ENCODE data around the gene TMEM170A. TPM values are rescaled to one million over a fixed set of nuclear protein-coding genes. Genes with fewer than 3 reads are reported as not detected.
"Not testable (repeated sequence)": the region's sequence is repeated elsewhere in the genome, so short reads cannot be mapped to it uniquely, and the experiment has no call there.

Gene TMEM170A
- total and polyA plus RNA-seq, 3 donors from 2014 or later = 42.2 to 54.2 (median 44.3) TPM

DNA sequence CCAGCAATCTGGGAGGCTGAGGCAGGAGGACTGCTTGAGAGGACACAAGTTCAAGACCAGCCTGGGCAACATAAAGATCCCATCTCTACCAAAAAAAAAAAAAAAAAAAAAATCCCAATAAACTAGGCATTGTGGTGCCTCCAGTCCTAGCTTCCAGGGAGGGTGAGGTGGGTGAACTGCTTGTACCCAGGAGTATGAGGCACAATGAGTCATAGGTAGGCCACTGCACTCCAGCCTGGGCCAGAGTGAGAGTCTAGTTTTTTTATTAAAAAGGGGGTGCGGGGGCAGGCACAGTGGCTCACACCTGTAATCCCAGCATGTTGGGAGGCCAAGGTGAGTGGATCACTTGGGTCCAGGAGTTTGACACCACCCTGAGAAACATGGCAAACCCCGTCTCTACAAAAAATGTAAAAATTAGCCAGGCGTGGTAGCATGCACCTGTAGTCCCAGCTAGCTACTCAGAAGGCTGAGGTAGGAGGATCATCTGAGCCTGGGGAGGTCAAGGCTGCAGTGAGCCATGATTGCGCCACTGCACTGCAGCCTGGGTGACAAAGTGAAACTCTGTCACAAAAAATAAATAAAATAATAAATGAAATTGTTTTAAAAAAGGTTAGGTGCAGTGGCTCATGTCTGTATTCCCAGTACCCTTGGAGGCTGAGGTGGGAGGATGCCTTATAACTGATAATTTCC is 38.6 kb upstream of the TMEM170A start:
- Histone ChIP-seq H3K36me3 (ENCODE audit: low read depth, missing control alignments) (no peaks in the 10 kb centered on the region), H3K9me3 (no peaks in the 10 kb centered on the region), H3K27ac (no peak overlapping the region), H3K4me3 (no peak overlapping the region), H3K4me1 (no peaks in the 10 kb centered on the region), H3K27me3 (no peaks in the 10 kb centered on the region)
- TF ChIP-seq CTCF (IDR thresholded peaks at IDR 0.05) (no peak), POLR2A (IDR thresholded peaks at IDR 0.05) (no peak)
- DNase-seq = no peak
- intact Hi-C loops (cut with DNase I; ENCODE audit: low total_unique reads) = no loop called here
- 93 to 96% methylated on average over 4 of the region's 4 CpGs for WGBS, 2 donors

DNA sequence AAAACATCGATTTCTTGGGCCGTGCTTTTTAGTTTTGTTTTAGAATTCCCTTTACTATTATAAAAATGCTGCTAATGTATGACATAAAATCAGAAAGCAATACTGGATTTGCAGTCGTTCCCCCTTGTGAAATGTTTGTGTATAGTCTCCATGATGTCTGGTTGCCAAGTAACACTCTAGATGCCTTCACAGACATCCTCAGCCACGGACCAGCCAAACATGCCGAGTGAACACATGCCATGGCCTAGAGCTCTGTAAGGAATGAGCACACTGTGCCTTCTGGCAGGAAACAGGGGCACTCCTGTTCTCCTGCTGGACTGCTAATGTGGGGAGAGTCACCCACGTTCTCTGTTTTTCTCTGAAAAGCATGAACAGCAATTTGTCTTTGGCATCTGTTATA is 37.3 kb upstream of the TMEM170A start:
- H3K36me3 ChIP-seq (ENCODE audit: low read depth, missing control alignments); intact Hi-C loops (cut with DNase I; ENCODE audit: low total_unique reads); H3K27me3 ChIP-seq; H3K4me3 ChIP-seq; H3K4me1 ChIP-seq; H3K9me3 ChIP-seq; DNase-seq; H3K27ac ChIP-seq: not testable (repeated sequence)
- 56 to 63% methylated on average over 6 of the region's 6 CpGs for WGBS, 2 donors

DNA sequence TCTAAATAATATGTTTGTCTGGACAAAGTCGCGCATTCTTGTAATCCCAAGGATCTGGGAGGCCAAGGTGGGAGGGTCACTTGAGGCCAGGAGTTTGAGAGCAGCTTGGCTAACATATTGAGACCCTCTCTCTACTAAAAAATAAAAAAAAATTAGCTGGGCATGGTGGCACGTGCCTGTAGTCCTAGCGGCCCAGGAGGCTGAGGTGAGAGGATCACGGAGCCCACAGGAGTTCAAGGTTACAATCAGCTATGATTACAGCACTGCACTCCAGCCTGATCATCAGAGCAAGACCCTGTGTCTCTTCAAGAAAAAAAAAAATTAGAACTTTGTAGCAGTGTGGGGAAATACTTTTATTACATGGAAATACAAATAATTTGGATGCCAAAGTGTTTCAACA is 36.9 kb upstream of the TMEM170A start:
- WGBS, 2 donors = 50 to 77% methylated on average over 5 of the region's 5 CpGs
- H3K36me3 ChIP-seq (ENCODE audit: low read depth, missing control alignments) = no peaks in the 10 kb centered on the region
- H3K27me3 ChIP-seq = no peaks in the 10 kb centered on the region
- intact Hi-C loops (cut with DNase I; ENCODE audit: low total_unique reads) = no loop called here
- H3K27ac ChIP-seq = no peak overlapping the region
- DNase-seq = no peak
- no peaks in the 10 kb centered on the region for H3K9me3 ChIP-seq
- no peaks in the 10 kb centered on the region for H3K4me1 ChIP-seq
- H3K4me3 ChIP-seq = no peak overlapping the region
- no peak for TF ChIP-seq CTCF (IDR thresholded peaks at IDR 0.05)
- TF ChIP-seq POLR2A (IDR thresholded peaks at IDR 0.05) = no peak

DNA sequence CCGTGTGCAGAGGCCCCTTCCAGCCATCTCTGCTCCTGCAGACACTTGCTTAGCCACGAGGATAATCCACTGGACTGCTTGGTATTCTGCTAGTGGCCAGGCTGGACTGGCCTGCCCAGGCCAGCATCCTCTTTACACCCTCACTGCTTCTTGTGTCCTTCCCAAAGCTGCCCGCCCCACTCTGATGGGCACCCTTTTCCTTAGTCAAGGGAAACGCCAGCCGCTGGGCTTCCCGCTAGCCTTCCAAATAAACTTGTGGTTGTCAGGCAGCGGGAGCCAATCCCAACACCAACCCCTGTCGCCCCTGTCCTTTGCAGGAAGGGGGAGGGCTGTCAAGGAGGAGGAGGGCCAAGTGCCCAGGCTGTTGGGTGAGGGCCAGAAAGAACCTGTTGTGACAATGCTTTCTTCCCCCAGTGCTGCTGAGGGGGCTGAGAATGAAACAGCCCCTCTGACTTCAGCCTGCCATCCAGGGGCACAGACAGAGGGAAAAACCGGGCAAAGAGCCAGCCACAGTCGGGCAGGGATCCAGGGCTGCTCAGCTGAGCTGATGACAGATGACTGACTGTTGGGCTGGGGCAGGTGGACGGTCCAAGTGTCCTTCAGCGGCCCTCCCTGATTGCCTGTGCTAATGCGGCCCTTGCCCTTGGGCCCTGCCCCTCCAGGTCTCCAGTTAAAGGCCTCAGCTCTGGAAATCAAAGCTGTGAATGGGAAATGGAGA is 34.3 kb upstream of the TMEM170A start:
- H3K4me3 ChIP-seq; H3K4me1 ChIP-seq; H3K9me3 ChIP-seq; H3K27ac ChIP-seq; intact Hi-C loops (cut with DNase I; ENCODE audit: low total_unique reads); H3K27me3 ChIP-seq; H3K36me3 ChIP-seq (ENCODE audit: low read depth, missing control alignments): not testable (repeated sequence)
- WGBS, 2 donors = 33 to 35% methylated on average over 2 to 12 of the region's 13 CpGs
- DNase-seq = peak; percentile 80

- TF ChIP-seq POLR2A (IDR thresholded peaks at IDR 0.05) (no peak), CTCF (IDR thresholded peaks at IDR 0.05) (no peak)
- no peak for DNase-seq
- Histone ChIP-seq H3K27me3 (no peaks in the 10 kb centered on the region), H3K27ac (no peak overlapping the region), H3K9me3 (no peaks in the 10 kb centered on the region), H3K36me3 (ENCODE audit: low read depth, missing control alignments) (no peaks in the 10 kb centered on the region), H3K4me3 (no peak overlapping the region), H3K4me1 (no peaks in the 10 kb centered on the region)
- intact Hi-C loops (cut with DNase I; ENCODE audit: low total_unique reads) = no loop called here
- 67 to 70% methylated on average over 4 of the region's 4 CpGs for WGBS, 2 donors
Observed at GRCh38 chr16:75497558-75497957, 33.1 kb upstream of the TMEM170A start.
